GM10847 (cell line): ENCODE measurements around the gene ZFP91.

Experiments
- POLR2A ChIP-seq: IDR thresholded peaks from 2 replicates; pipeline ENCODE4 v1.6.1; 2011; ENCODE audit not compliant: insufficient read length; ENCODE audit errors: extremely low read depth

Gene ZFP91

GRCh38 chr11:58641803-58642581 is 63.1 kb downstream of the ZFP91 start:
- TF ChIP-seq POLR2A: no peak

DNA sequence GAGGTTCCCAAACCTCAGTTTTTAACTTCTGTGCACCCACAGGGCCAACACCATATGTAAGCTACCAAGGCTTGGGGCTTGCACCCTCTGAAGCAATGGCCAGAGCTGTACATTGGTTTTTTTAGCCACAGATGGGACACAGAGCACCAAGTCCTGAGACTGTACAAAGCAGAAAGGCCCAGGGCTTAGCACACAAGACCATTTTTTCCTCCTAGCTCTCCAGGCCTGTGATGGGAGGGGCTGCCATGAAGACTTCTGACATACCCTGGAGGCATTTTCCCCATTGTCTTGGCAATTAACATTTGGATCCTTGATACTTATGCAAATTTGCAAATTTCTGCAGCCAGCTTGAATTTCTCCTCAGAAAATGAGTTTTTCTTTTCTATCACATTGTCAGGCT is 67.0 kb downstream of the ZFP91 start:
- TF ChIP-seq POLR2A: no peak

DNA sequence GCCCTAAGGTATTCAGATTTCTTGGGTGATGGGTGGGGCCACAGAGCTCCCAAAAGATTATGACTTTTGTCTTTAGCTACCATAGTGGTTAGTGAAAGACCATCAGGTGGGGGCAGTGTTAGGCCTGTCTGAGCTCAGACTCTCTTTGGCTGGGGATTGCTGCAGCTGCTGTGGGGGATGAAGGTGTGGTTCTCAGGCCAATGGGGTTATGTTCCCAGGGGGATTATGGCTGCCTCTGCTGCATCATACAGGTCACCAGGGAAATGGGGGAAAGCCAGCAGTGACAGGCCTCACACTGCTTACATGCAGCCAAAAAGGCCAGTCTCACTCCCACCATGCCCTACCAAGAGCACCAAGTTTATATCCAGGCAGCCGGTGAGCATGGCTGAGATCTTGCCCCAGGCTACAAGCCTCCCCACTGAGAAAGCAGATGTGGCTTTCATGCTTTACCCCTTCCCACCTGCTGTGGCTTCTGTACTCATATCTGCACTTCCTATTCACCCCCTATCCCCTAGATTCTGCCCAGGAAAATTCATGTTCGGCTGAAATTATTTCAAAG is 68.4 kb downstream of the ZFP91 start:
- TF ChIP-seq POLR2A: no peak

DNA sequence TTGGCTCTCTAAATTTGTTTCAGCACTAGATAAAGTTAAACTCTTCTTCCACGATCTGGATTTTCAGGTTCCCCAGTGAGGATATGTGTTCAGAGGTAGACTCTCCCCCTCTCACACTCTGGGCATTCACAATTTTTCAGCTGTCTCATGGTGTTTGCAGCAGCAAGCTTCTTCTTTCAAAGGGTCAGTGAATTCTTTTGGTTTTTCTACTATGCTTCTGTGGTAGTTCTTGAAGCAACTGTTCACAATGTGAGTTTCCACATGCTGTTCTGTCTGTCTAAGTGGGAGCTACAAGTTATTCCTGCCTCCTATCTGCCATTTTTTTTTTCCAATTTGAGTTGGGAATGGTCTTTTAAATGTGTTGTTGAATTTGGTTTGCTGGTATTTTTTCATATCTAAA is 69.0 kb downstream of the ZFP91 start:
- TF ChIP-seq POLR2A: no peak

GRCh38 chr11:58649623-58650022 is 70.8 kb downstream of the ZFP91 start:
- no peak for TF ChIP-seq POLR2A

DNA sequence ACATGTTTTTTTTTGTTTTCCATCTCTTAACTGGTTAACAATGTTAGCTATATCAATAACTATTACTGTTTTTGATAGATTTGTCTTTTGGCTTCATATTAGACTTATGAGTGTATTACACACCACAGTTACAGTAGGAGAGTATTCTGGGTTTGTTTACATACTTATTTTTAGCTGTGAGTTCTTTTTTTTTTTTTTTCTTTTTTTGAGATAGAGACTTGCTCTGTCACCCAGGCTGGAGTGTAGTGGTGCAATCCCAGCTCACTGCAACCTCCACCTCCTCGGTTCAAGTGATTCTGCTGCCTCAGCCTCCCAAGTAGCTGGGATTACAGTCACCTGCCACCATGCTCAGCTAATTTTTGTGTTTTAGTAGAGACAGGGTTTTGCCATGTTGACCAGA is 71.6 kb downstream of the ZFP91 start:
- TF ChIP-seq POLR2A: no peak

DNA sequence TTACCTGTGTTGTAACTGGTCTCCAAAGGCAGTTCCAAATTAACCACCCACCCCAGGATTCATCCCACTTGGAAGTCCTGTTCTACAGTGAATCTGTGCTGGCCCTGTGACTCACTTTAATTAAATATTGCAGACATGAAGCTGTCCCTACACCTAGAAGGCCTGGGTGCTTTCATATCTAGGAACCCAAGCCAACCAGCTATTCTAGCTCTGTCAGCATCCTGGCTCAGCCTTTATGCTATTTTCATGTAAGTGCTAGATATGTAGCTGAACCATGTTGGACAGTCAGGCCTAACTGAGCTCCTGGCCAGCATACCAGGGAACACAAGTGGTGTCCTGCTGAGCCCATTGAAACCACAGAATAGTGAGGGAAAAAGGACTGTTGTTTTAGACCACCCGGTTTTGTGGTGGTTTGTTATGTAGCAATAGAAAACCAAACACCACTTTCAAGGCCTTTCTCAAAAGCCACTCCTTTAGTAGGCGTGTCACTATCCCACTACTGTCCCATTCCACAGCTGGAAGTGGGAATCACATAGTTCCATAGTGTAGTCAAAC is 73.9 kb downstream of the ZFP91 start:
- no peak for TF ChIP-seq POLR2A

DNA sequence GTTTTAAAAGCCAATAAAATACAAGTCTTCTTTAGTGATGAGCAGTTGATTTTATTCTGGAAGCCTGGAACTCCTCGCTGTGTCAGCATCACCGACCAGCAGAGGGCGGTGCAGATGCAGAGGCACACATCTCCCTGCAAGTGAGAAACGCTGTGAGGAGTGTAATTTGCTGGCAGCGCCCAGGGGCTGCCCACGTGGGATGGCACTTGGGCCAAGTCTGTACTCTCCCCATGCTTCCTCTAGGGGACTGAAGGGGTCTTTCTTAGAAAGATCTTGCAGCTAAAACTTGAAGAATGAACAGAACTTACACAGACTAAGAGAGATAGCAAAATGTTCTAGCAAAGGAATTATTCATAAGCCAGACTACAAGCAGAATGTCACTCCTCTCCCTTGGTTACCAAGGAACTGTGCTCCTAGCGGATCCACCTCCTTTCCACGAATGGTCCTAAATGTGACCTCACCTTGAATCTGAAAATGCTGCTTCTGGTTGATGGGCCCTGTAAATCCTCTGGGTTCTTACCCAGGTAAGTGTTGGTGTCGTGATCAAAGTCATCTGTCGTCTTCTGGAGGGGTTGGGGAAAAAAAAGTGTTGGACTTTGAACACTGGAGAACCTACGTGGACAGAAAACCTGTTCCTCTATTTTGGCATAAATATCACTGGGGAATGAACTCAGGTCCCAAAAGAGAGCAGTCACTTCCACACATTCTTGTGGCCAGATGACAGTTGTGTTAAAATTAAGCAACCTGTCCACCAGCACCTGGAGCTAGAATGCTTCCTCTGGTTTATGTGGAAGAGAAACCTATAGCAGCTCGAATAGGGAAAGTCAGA is 75.4 kb downstream of the ZFP91 start:
- no peak for TF ChIP-seq POLR2A

DNA sequence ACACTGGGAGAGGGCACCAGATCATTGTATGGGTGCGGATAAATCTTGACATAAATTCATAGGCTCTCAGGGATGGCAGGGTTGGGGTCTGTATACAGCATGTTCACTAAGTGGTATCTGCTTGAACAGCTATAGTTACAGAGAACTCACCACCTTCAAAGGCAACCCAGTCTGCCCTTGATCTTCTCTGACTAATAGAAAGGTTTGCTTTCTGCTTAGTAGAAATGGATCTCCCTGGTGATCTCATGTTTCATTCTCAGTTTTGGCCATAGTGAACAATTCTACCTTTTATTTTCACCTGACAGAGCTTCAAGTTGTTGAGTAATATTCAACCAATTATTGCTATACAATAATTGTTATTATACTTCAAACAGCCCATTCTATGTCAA is 76.0 kb downstream of the ZFP91 start:
- no peak for TF ChIP-seq POLR2A

- no peak for TF ChIP-seq POLR2A
These were observed 77.5 kb downstream of the ZFP91 start for GRCh38 chr11:58656348-58656747.

GRCh38 chr11:58658623-58659022 is 79.8 kb downstream of the ZFP91 start:
- no peak for TF ChIP-seq POLR2A

- no peak for TF ChIP-seq POLR2A
These were observed 80.5 kb downstream of the ZFP91 start for GRCh38 chr11:58659404-58659803.

- no peak for TF ChIP-seq POLR2A
These were observed 81.2 kb downstream of the ZFP91 start for GRCh38 chr11:58659910-58660570.
